Measurements from ENCODE around the gene ZNF629. TPM values are rescaled to one million over a fixed set of nuclear protein-coding genes. Genes with fewer than 3 reads are reported as not detected.
A peak's percentile ranks its signal among the peaks of the same experiment; 100 is the strongest.

The ZNF629 gene
- total RNA-seq, 2 experiments from 2014 or later = 1.6 to 1.7 TPM

- Histone ChIP-seq H3K36me3 (ENCODE audit: insufficient read depth, low read length) (peaks cover 26% of the 10 kb centered on the region), H3K9me3 (ENCODE audit: control insufficient read depth in 1 of 2, insufficient read depth in 1 of 2, low read length in 2 of 2) (no peaks in the 10 kb centered on the region), H3K4me3 (ENCODE audit: low read length) (no peak overlapping the region), H3K27me3 (ENCODE audit: control insufficient read depth in 1 of 2, insufficient read depth in 2 of 2, low read length in 2 of 2) (no peaks in the 10 kb centered on the region), H3K4me1 (ENCODE audit: insufficient read depth, low read length) (peaks cover 12% of the 10 kb centered on the region), H3K27ac (ENCODE audit: low read depth in 1 of 2, low read length in 2 of 2) (no peak overlapping the region)
- Mint-ChIP-seq H3K4me1 (ENCODE audit: low read depth) (peaks cover 17% of the 10 kb centered on the region), H3K4me3 (no peak overlapping the region), H3K27ac (no peak overlapping the region), H3K27me3 (no peaks in the 10 kb centered on the region), H3K36me3 (ENCODE audit: low read depth) (peaks cover 46% of the 10 kb centered on the region), H3K9me3 (no peaks in the 10 kb centered on the region)
- ATAC-seq (ENCODE audit: poor library complexity) (no peak), DNase-seq (no peak)
- intact Hi-C loops (cut with DNase I, micrococcal nuclease) = no loop called here
- ChIA-PET POLR2A (no interaction called here), CTCF (no interaction called here)
- TF ChIP-seq, protein P1, sequence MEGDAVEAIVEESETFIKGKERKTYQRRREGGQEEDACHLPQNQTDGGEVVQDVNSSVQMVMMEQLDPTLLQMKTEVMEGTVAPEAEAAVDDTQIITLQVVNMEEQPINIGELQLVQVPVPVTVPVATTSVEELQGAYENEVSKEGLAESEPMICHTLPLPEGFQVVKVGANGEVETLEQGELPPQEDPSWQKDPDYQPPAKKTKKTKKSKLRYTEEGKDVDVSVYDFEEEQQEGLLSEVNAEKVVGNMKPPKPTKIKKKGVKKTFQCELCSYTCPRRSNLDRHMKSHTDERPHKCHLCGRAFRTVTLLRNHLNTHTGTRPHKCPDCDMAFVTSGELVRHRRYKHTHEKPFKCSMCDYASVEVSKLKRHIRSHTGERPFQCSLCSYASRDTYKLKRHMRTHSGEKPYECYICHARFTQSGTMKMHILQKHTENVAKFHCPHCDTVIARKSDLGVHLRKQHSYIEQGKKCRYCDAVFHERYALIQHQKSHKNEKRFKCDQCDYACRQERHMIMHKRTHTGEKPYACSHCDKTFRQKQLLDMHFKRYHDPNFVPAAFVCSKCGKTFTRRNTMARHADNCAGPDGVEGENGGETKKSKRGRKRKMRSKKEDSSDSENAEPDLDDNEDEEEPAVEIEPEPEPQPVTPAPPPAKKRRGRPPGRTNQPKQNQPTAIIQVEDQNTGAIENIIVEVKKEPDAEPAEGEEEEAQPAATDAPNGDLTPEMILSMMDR (IDR thresholded peaks at IDR 0.05) = no peak
Measured at GRCh38 chr16:30744183-30744582, 42.8 kb downstream of the ZNF629 start.

GRCh38 chr16:30743716-30744115 lies 43.3 kb downstream of the ZNF629 start:
- intact Hi-C loops (cut with DNase I, micrococcal nuclease) = no loop called here
- Histone ChIP-seq H3K4me3 (ENCODE audit: low read length) (no peak overlapping the region), H3K4me1 (ENCODE audit: insufficient read depth, low read length) (peaks cover 8% of the 10 kb centered on the region), H3K9me3 (ENCODE audit: control insufficient read depth in 1 of 2, insufficient read depth in 1 of 2, low read length in 2 of 2) (no peaks in the 10 kb centered on the region), H3K27me3 (ENCODE audit: control insufficient read depth in 1 of 2, insufficient read depth in 2 of 2, low read length in 2 of 2) (no peaks in the 10 kb centered on the region), H3K36me3 (ENCODE audit: insufficient read depth, low read length) (peaks cover 31% of the 10 kb centered on the region), H3K27ac (ENCODE audit: low read depth in 1 of 2, low read length in 2 of 2) (no peak overlapping the region)
- Mint-ChIP-seq H3K9me3 (no peaks in the 10 kb centered on the region), H3K27ac (no peak overlapping the region), H3K36me3 (ENCODE audit: low read depth) (peaks cover 49% of the 10 kb centered on the region), H3K4me1 (ENCODE audit: low read depth) (peaks cover 17% of the 10 kb centered on the region), H3K27me3 (no peaks in the 10 kb centered on the region), H3K4me3 (no peak overlapping the region)
- POLR2A ChIA-PET = no interaction called here
- DNase-seq = no peak
- CTCF ChIA-PET = no interaction called here
- ATAC-seq (ENCODE audit: poor library complexity) = no peak
- TF ChIP-seq, protein P1 (IDR thresholded peaks at IDR 0.05) = no peak

- Histone ChIP-seq H3K27ac (ENCODE audit: low read depth in 1 of 2, low read length in 2 of 2) (no peak overlapping the region), H3K4me3 (ENCODE audit: low read length) (no peak overlapping the region), H3K4me1 (ENCODE audit: insufficient read depth, low read length) (no peaks in the 10 kb centered on the region), H3K9me3 (ENCODE audit: control insufficient read depth in 1 of 2, insufficient read depth in 1 of 2, low read length in 2 of 2) (no peaks in the 10 kb centered on the region), H3K27me3 (ENCODE audit: control insufficient read depth in 1 of 2, insufficient read depth in 2 of 2, low read length in 2 of 2) (no peaks in the 10 kb centered on the region), H3K36me3 (ENCODE audit: insufficient read depth, low read length) (peaks cover 53% of the 10 kb centered on the region)
- H3K36me3 Mint-ChIP-seq (ENCODE audit: low read depth) = peaks cover 65% of the 10 kb centered on the region
- ATAC-seq (ENCODE audit: poor library complexity) (no peak), DNase-seq (peak in 1 of 14 experiments; percentile 22)
- peaks cover 5% of the 10 kb centered on the region for H3K4me1 Mint-ChIP-seq (ENCODE audit: low read depth)
- no peak overlapping the region for H3K4me3 Mint-ChIP-seq
- intact Hi-C loops (cut with DNase I, micrococcal nuclease) = no loop called here
- CTCF ChIA-PET = no interaction called here
- H3K27ac Mint-ChIP-seq = peak overlapping the region; percentile 37
- POLR2A ChIA-PET = no interaction called here
- no peaks in the 10 kb centered on the region for H3K27me3 Mint-ChIP-seq
- TF ChIP-seq, protein P1 (IDR thresholded peaks at IDR 0.05) = no peak
- H3K9me3 Mint-ChIP-seq = no peaks in the 10 kb centered on the region
Measured at GRCh38 chr16:30741461-30741914, 45.5 kb downstream of the ZNF629 start.

Measured in CD4-positive, alpha-beta T cell (primary cell).